GM21528 (cell line): ENCODE results near the gene SMAD6.

Source experiments
- ATAC-seq: cut with Tn5 transposase; IDR thresholded peaks from one replicate; pipeline ENCODE4 v1.9.1; 2021; ENCODE audit warnings: mild to moderate bottlenecking, moderate library complexity; ENCODE audit not compliant: unreplicated experiment, low FRiP score

Gene SMAD6

GRCh38 chr15:66831801-66832390, 129.9 kb downstream of the SMAD6 start:
- no peak for ATAC-seq
